ENCODE data around the gene C2orf69.

DNA sequence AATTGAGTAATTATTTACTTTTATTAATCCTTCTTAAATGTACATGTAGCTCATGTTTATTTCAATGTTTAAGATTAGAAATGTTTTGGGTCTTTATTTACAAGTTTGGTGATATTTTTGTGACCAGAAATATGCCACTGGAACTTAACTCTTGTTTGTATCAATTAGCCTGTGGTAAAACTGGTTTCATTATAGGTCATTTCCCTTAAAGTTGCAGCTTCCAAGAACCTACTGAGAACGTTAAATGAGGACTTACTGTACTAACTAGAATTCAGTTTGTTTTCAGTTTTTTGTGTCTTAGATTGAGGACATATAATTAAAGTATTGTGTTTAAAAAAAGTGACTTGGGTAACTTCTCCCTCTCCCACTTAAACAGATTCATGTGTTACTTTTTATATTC is 39.9 kb downstream of the C2orf69 start:
- no peak for TF ChIP-seq TCF7L2 (IDR thresholded peaks at IDR 0.05; ENCODE audit: borderline replicate concordance, extremely low read depth, insufficient read depth, insufficient read length)
- TF ChIP-seq, protein P1, sequence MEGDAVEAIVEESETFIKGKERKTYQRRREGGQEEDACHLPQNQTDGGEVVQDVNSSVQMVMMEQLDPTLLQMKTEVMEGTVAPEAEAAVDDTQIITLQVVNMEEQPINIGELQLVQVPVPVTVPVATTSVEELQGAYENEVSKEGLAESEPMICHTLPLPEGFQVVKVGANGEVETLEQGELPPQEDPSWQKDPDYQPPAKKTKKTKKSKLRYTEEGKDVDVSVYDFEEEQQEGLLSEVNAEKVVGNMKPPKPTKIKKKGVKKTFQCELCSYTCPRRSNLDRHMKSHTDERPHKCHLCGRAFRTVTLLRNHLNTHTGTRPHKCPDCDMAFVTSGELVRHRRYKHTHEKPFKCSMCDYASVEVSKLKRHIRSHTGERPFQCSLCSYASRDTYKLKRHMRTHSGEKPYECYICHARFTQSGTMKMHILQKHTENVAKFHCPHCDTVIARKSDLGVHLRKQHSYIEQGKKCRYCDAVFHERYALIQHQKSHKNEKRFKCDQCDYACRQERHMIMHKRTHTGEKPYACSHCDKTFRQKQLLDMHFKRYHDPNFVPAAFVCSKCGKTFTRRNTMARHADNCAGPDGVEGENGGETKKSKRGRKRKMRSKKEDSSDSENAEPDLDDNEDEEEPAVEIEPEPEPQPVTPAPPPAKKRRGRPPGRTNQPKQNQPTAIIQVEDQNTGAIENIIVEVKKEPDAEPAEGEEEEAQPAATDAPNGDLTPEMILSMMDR (IDR thresholded peaks at IDR 0.05 in 2 of 3, conservative IDR thresholded peaks at IDR 0.05 in 1 of 3; ENCODE audit: borderline replicate concordance in 1 of 3, insufficient read depth in 1 of 3, low read depth in 2 of 3, low read length in 2 of 3) = no peak
- no peak for TF ChIP-seq EZH2phosphoT487 (IDR thresholded peaks at IDR 0.05; ENCODE audit: borderline replicate concordance)
- no peak for TF ChIP-seq RAD21 (IDR thresholded peaks at IDR 0.05; ENCODE audit: low read depth)
- no peak for TF ChIP-seq EZH2 (IDR thresholded peaks at IDR 0.05)
- TF ChIP-seq POLR2AphosphoS5 (IDR thresholded peaks at IDR 0.05; ENCODE audit: low read depth, low read length) = no peak
- no peak for TF ChIP-seq POLR2A (IDR thresholded peaks at IDR 0.05; ENCODE audit: borderline replicate concordance, extremely low read depth, insufficient read depth, insufficient read length)
- TF ChIP-seq CEBPB (IDR thresholded peaks at IDR 0.05; ENCODE audit: low read depth) = no peak
- TF ChIP-seq ZFX (IDR thresholded peaks at IDR 0.05) = no peak
- TF ChIP-seq, protein P2, sequence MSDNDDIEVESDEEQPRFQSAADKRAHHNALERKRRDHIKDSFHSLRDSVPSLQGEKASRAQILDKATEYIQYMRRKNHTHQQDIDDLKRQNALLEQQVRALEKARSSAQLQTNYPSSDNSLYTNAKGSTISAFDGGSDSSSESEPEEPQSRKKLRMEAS (IDR thresholded peaks at IDR 0.05) = no peak
- TF ChIP-seq SP1 (IDR thresholded peaks at IDR 0.05; ENCODE audit: low read depth) = no peak
- TF ChIP-seq, protein P3, sequence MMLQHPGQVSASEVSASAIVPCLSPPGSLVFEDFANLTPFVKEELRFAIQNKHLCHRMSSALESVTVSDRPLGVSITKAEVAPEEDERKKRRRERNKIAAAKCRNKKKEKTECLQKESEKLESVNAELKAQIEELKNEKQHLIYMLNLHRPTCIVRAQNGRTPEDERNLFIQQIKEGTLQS (IDR thresholded peaks at IDR 0.05) = no peak
- TF ChIP-seq, protein P4, sequence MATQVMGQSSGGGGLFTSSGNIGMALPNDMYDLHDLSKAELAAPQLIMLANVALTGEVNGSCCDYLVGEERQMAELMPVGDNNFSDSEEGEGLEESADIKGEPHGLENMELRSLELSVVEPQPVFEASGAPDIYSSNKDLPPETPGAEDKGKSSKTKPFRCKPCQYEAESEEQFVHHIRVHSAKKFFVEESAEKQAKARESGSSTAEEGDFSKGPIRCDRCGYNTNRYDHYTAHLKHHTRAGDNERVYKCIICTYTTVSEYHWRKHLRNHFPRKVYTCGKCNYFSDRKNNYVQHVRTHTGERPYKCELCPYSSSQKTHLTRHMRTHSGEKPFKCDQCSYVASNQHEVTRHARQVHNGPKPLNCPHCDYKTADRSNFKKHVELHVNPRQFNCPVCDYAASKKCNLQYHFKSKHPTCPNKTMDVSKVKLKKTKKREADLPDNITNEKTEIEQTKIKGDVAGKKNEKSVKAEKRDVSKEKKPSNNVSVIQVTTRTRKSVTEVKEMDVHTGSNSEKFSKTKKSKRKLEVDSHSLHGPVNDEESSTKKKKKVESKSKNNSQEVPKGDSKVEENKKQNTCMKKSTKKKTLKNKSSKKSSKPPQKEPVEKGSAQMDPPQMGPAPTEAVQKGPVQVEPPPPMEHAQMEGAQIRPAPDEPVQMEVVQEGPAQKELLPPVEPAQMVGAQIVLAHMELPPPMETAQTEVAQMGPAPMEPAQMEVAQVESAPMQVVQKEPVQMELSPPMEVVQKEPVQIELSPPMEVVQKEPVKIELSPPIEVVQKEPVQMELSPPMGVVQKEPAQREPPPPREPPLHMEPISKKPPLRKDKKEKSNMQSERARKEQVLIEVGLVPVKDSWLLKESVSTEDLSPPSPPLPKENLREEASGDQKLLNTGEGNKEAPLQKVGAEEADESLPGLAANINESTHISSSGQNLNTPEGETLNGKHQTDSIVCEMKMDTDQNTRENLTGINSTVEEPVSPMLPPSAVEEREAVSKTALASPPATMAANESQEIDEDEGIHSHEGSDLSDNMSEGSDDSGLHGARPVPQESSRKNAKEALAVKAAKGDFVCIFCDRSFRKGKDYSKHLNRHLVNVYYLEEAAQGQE (IDR thresholded peaks at IDR 0.05; ENCODE audit: low read depth) = no peak
- no peak for TF ChIP-seq SRF (IDR thresholded peaks at IDR 0.05; ENCODE audit: low read depth)

All from HCT116 (cell line).